ENCODE data around the gene PODXL.
"Not testable (repeated sequence)": the region's sequence is repeated elsewhere in the genome, so short reads cannot be mapped to it uniquely, and the experiment has no call there.

Gene PODXL

DNA sequence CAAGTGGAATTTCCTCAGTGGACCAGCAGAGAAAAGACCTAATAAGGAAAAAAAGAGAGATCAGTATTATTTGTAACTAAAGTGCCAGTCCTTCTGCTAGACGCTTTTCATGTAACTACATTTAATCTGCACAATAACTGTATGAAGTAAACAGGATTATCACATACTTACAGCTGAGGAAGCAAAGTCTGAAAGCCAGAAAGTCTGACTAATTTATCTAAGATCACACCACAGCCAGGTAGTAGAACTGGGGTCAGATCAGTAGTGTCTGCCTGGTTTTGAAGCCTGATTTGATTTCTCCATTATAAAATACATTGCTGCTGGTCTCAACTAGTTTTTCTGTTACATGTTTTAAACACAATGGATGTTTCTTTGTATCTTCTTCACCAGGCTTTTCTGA lies 69.2 kb downstream of the PODXL start:
- FAIRE-seq: no peak

DNA sequence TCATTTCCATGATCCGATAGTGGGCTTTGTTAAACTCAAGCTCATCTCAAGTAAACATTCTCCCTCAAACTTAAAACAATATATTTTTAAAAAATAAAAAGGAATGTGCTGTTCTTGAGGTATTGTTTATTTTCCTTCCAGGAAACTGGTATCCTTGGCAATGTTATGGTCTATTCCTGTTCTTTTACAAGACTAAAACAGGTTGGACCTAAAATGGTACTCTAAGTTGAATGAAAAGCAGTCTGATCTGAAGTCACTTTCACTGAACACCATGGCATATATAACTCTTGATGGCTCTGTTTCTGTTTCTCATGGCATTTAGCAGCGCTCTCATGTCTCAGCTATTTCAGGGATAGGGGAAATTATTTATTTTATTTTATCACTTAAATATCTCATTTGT lies 70.1 kb downstream of the PODXL start:
- FAIRE-seq: no peak

DNA sequence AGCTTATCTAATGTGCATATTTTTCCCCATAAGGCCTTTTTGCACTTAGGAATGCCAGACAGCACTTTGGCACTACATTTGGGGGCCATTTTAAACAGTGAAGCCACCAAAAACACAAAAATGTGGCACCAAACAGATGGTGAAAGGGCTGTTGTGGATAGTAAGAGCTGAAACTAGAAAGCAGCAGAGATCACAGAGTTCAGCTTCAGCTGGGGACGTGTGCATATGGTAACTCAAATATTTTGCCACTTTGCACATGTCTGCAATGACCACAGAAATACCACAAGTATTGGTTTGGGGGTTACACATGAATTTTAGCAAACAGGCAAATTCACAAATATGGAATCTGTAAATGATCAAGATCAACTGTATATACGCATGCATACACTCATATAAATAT lies 72.8 kb downstream of the PODXL start:
- no peak for FAIRE-seq

DNA sequence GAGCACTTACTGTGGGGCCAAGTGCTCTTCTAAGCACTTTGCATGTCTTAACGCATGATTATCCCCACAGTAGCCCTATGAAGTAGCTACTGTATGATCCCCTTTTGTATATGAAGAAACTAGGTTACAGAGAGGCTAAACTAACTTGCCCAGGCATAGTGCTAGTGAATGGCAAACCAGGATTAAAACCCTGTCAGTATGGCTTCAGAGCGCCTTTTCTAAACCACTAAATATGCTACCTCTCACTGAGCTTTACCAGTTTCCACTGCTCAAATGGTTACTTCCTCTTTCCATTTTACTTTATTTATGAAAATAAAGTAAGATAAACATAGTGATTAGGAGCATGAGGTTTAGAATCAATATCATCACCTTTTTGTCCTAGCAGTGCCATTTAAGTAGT lies 73.6 kb downstream of the PODXL start:
- no peak for FAIRE-seq

DNA sequence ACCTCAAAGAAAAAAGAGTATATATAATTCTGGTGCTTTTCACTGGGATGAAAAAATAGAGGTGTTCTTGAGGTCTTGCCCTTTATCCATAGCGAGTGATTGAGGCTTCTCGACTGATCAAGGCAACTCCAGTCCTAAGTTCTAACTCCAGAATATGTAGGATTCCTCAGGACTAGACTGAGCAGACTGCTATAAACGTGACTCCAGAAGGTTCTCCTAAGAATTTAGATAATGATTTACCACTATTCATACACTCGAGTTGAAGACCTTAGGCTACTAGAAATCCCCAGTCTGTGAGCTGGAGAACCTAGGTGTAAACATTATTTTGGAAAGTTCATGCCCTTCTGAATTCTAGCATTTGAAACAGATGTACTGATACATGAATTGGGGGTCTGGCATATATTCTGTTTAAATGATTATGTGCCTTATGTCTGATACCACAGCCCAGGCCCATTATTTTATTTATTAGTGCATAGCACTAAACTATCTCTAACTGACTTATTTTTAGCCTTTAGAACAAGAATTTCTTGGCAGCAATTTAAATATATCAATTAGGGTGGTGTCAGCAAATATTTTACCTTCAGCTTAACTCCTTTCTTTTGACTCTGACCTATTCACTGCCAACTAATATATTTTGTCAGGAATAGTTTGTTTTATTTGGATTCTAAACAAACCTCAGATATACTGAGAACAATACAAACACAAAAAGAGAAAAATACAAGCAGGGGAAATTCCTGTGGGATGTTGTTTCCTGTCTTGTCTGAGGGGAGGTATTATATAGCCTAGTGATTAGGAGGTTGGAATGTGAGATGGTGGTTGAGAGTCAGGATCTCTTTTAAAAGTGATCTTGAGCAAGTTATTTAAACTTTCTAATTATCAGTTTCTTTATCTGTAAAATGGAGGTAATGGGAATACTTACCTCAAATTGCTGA lies 75.8 kb downstream of the PODXL start:
- no peak for FAIRE-seq

DNA sequence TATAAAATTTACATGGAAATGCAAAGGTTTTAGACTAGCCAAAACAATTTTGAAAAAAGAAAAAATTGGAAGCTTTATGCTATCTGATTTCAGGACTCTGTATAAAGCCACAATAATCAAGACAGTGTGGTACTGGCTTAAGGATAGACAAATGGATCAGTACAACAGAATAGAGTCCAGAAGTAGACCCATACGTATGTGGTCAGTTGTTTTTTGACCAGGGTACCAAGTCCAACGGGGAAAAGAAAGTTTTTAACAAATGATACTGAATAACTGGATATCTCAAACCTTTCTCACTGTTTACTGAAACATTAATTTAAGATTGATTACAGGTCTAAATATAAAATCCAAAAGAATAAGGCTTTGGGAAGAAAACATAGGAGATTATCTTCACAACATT lies 79.7 kb downstream of the PODXL start:
- no peak for FAIRE-seq

DNA sequence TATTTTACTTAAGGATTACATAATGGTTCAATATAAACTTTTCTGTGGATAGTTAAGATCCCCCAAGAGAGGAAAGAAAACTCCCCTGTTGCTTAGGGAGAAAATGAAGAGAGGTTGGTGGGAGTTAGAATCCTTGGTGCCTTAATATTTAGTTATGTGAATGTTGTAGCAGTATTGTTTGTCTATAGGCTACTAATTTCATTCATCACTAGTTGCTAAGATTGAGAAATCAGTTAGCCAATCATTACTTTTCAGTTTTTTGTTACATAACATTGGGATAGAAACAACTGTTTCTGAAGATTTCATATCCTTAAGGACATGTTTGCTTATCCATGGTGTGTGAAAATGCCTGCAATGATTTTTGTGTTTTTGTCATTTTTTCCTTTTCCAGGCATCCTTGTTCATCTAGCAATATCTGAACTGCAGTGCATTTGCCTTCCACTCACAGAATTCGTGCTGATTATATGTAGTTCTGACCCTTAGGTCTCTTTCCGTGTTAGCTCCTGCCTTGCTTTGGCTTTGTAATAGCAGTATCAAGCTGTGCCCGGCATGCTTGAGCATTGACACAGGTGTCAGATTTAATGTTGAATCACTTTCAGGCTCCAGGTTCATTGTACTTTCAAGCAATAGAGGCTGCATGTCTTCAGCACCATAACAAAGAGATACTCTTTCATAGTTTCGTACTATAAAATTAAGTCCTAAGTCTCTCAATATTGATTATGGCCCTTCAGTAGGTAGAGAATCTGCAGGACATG lies 85.0 kb downstream of the PODXL start:
- FAIRE-seq: no peak

DNA sequence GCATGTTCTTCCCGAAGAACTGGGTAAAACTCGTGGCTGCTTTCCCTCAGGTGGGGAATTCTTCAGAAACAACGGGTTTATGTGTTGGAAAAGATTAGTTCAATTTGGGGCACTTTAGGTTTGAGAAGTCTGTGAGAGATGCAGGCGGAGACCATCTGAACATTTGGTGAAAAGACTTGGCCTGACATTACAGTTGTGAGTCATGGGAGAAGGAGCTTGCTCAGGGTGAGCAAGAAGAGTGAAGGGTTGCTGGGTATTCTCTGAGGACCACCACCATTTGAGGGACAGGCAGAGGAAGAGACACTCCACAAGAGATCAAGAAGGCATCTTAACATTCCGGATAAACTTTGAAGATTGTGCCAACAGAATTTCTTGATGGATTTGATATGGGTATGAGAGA lies 88.6 kb downstream of the PODXL start:
- FAIRE-seq: no peak

DNA sequence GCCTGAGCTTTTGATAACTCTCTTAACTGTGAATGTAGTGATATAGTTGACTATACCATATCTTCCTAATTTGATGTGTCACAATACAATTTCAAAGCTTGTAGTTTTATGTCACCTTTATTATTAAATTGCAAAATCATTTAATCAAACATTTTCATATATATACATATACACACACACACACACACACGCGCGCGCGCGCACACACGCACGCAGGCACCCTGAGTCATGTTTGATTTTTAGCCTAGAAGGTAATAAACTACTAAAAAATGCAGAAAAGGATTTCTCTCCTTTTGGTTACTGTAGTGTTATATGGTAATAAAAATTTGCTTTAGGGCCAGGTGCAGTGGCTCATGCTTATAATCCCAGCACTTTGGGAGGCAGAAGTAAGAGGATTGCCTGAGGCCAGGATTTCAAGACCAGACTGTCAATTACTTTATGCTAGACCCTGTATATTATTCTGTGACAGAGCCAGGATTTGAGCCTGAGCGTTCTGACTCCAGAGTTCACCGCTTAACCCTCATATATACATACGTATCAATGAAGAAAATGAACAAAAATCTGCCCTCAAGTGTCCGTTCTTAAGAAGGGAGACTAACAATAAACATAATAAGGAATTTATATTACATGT lies 89.6 kb downstream of the PODXL start:
- FAIRE-seq: no peak

DNA sequence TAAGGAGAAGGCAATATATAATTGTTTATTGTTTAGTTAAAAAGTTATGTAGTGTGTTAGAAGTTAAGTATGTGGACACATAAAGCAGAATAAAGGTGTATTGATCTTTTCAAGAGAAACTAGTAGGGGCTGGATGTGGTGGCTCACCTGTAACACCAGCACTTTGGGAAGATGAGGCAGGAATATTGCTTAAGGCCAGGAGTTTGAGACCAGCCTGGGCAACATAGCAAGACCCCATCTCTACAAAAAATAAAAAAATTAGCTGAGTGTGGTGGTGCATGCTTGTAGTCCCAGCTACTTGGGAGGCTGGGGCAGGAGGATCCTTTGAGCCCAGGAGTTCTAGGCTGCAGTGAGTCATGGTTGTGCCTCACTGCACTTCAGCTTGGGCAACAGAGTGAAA lies 93.7 kb downstream of the PODXL start:
- not testable (repeated sequence) for FAIRE-seq

DNA sequence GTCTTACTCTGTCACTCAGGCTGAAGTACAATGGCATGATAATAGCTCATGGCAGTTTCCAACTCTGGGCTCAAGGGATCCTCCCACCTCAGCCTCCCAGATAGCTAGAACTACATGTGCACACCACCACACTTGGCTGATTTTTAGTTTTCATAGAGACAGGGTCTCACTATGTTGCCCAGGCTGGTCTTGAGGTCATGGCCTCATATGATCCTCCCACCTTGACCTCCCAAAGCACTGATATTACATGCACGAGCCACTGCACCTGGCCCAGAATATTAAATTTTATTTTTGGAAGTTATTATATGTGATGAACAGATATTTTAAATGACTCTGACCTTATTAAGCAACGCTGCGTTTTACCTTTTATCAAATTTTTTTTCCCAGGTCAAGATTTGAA lies 94.4 kb downstream of the PODXL start:
- no peak for FAIRE-seq

DNA sequence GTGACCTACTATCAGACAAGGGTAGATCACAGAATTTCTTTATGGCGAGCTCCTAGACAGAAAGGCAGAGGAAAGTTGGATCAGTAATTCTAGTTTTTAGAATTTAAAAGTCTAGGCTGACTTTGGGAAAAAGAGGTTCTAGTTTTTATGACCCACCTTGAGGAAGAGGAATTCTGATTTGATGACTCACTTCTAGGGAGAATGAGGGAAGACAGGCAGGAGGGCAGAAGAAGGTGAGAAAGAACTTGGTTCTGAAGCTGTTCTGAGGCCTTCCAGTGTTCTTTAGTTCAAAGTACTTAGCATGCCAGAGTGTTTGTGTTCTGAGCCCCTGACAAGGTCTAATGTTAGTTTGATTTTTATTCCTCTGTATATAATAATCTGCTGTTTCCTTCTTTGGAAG lies 97.2 kb downstream of the PODXL start:
- no peak for FAIRE-seq

DNA sequence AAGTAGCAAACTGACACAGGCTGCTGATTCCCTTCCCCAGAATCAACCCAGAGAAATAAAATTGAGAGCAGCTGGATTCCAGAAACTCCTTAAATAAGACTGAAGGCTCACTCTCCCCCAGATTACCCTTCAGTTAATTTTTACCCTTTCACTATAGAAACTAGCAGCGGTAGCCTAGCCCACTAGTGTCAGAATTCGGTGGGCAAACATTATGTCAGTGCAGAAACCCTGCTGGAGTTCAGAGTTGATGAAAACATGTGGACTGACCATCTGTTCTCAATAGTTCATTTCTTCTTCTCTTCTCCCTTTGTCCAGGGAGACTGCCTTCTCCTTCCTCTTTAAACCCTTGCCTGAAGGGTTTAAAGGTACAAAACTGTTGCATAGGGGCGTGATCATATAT lies 100.1 kb downstream of the PODXL start:
- no peak for FAIRE-seq

DNA sequence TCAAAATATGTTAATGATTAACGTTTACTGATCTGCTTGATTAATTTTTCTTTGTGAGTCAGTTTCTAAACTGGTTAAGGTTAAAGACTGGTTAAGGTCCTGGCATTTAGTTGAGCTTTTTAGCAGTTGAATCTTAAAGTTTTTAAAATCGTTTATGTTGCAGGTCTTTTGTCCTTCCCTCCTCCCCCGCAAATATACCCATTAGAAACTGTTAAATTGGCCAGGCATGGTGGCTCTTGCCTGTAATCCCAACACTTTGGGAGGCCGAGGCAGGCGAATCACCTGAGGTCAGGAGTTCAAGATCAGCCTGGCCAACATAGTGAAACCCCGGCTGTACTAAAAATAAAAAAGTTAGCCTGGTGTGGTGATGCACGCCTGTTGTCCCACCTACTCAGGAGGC lies 100.9 kb downstream of the PODXL start:
- no peak for FAIRE-seq

DNA sequence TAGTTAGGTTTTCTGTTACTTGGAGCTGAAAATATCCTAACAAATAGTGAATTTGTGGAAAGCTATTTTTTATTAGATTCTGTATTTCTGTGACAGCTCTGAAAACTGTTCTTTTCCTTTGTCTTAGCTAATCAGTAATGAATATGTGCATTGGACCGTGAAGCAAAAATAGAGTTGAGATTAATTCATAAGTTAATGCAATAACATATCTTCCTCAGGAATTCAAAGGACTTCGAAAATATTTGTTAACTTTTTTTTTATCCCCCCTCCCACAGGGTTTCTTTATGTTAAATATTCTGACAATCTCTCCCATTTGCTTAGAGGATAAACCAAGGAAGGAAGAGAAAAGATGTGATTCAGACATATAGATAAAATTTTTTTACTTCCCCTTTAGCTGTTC lies 101.4 kb downstream of the PODXL start:
- no peak for FAIRE-seq

DNA sequence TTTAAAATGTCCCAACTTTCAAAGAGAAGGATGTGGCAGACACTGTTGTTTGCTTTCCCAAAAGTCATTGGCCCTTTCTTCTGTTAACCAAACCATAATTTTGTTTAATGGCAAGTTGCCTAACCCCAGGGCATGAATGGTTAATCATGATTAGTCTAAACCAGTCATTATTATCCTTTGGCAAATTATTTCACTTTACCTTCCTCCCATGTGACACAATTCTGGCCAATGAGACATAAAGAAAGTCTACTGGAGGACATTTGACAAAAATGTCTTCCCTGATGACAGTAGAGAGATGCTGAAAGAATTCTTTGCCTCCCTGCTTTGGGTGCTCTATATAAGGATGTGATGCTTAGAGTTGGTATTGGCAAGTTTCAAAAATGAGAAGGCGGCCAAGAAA lies 101.9 kb downstream of the PODXL start:
- no peak for FAIRE-seq
